Skeletal muscle tissue (tissue), 4 donors: ENCODE measurements around the gene CLEC4C. TPM values are rescaled to one million over a fixed set of nuclear protein-coding genes. Genes with fewer than 3 reads are reported as not detected.
"Not testable (repeated sequence)": the region's sequence is repeated elsewhere in the genome, so short reads cannot be mapped to it uniquely, and the experiment has no call there.

Experiments
- H3K27ac ChIP-seq: one replicate; pipeline ENCODE4 v1.7.0; 2013; ENCODE audit warnings: mild to moderate bottlenecking, low read depth, low read length, inconsistent platforms
- H3K27me3 ChIP-seq, 3 donors: one replicate each; pipeline ENCODE4 v1.7.0; 2013; ENCODE audit warnings: low read length in 3 of 3; ENCODE audit not compliant: control insufficient read depth in 3 of 3, insufficient read depth in 3 of 3
- H3K36me3 ChIP-seq, 3 donors: one replicate each; pipeline ENCODE4 v1.7.0; 2013; ENCODE audit warnings: low read length in 3 of 3; ENCODE audit not compliant: control insufficient read depth in 3 of 3, insufficient read depth in 3 of 3
- H3K4me1 ChIP-seq, 3 donors: one replicate each; pipeline ENCODE4 v1.7.0; 2013; ENCODE audit warnings: low read length in 3 of 3, mild to moderate bottlenecking in 3 of 3; ENCODE audit not compliant: control insufficient read depth in 3 of 3, insufficient read depth in 3 of 3
- H3K4me3 ChIP-seq, 3 donors: one replicate each; pipeline ENCODE4 v1.7.0; 2013; ENCODE audit warnings: low read length in 3 of 3
- H3K9ac ChIP-seq, 3 donors: one replicate each; pipeline ENCODE4 v1.7.0; 2013; ENCODE audit warnings: low read length in 3 of 3, mild to moderate bottlenecking in 3 of 3, moderate library complexity in 2 of 3, low read depth in 1 of 3
- H3K9me3 ChIP-seq, 3 donors: one replicate each; pipeline ENCODE4 v1.7.0; 2013; ENCODE audit warnings: low read length in 3 of 3; ENCODE audit not compliant: control insufficient read depth in 3 of 3
- total RNA-seq: library from RNA; depleted of rRNA; stranded (reverse); fragments of >200 nt; gene quantifications from one replicate; pipeline ENCODE4 v1.2.3, GENCODE V29; 2014
- donor health status: Osteomylitis.

CLEC4C gene
- total RNA-seq, 1 donor from 2014 or later = not detected

- Histone ChIP-seq H3K9ac (no peak overlapping the region), H3K9me3 (no peaks in the 10 kb centered on the region), H3K27ac (no peak overlapping the region), H3K4me1 (no peaks in the 10 kb centered on the region), H3K27me3 (no peaks in the 10 kb centered on the region), H3K4me3 (no peak overlapping the region), H3K36me3 (no peaks in the 10 kb centered on the region)
These were observed 11.6 kb upstream of the CLEC4C start for GRCh38 chr12:7758766-7759140.

GRCh38 chr12:7756993-7757392, 9.8 kb upstream of the CLEC4C start:
- no peaks in the 10 kb centered on the region for H3K4me1 ChIP-seq
- H3K9ac ChIP-seq = no peak overlapping the region
- H3K36me3 ChIP-seq = no peaks in the 10 kb centered on the region

GRCh38 chr12:7755668-7756067, 8.5 kb upstream of the CLEC4C start:
- H3K36me3 ChIP-seq, H3K4me3 ChIP-seq, H3K27ac ChIP-seq, H3K4me1 ChIP-seq, H3K9ac ChIP-seq, H3K9me3 ChIP-seq, H3K27me3 ChIP-seq: not testable (repeated sequence)

More at GRCh38 chr12:7756993-7757392, 9.8 kb upstream of the CLEC4C start:
- H3K27me3 ChIP-seq = no peaks in the 10 kb centered on the region
- no peak overlapping the region for H3K4me3 ChIP-seq
- H3K27ac ChIP-seq = no peak overlapping the region
- no peaks in the 10 kb centered on the region for H3K9me3 ChIP-seq

GRCh38 chr12:7751941-7752922, 5.1 kb upstream of the CLEC4C start:
- not testable (repeated sequence) for H3K27me3 ChIP-seq, H3K9me3 ChIP-seq, H3K4me1 ChIP-seq, H3K9ac ChIP-seq, H3K4me3 ChIP-seq, H3K36me3 ChIP-seq, H3K27ac ChIP-seq

- no peaks in the 10 kb centered on the region for H3K36me3 ChIP-seq
- no peaks in the 10 kb centered on the region for H3K9me3 ChIP-seq
- H3K4me1 ChIP-seq = no peaks in the 10 kb centered on the region
- no peak overlapping the region for H3K9ac ChIP-seq
- no peak overlapping the region for H3K4me3 ChIP-seq
- no peak overlapping the region for H3K27ac ChIP-seq
- H3K27me3 ChIP-seq = no peaks in the 10 kb centered on the region
These were observed 4.2 kb upstream of the CLEC4C start for GRCh38 chr12:7751394-7751793.

- no peak overlapping the region for H3K9ac ChIP-seq
These were observed 3.2 kb upstream of the CLEC4C start for GRCh38 chr12:7750350-7750749.

GRCh38 chr12:7749442-7749841, 2.3 kb upstream of the CLEC4C start:
- no peak overlapping the region for H3K4me3 ChIP-seq
- no peaks in the 10 kb centered on the region for H3K9me3 ChIP-seq
- no peak overlapping the region for H3K27ac ChIP-seq
- no peaks in the 10 kb centered on the region for H3K4me1 ChIP-seq
- no peak overlapping the region for H3K9ac ChIP-seq
- H3K27me3 ChIP-seq = no peaks in the 10 kb centered on the region
- no peaks in the 10 kb centered on the region for H3K36me3 ChIP-seq

More at GRCh38 chr12:7750350-7750749, 3.2 kb upstream of the CLEC4C start:
- H3K9me3 ChIP-seq = no peaks in the 10 kb centered on the region
- H3K27me3 ChIP-seq = no peaks in the 10 kb centered on the region
- H3K4me1 ChIP-seq = no peaks in the 10 kb centered on the region
- no peaks in the 10 kb centered on the region for H3K36me3 ChIP-seq
- H3K27ac ChIP-seq = no peak overlapping the region
- H3K4me3 ChIP-seq = no peak overlapping the region

- Histone ChIP-seq H3K9ac (no peak overlapping the region), H3K27ac (no peak overlapping the region), H3K4me3 (no peak overlapping the region), H3K9me3 (peaks cover 0 to 1% (median 0%) of the 10 kb centered on the region in 3 donors), H3K36me3 (no peaks in the 10 kb centered on the region), H3K4me1 (no peaks in the 10 kb centered on the region), H3K27me3 (no peaks in the 10 kb centered on the region)
These were observed 1.7 kb upstream of the CLEC4C start for GRCh38 chr12:7748852-7749251.

GRCh38 chr12:7732993-7733392, 14.2 kb downstream of the CLEC4C start:
- no peaks in the 10 kb centered on the region for H3K36me3 ChIP-seq
- no peak overlapping the region for H3K4me3 ChIP-seq
- H3K4me1 ChIP-seq = no peaks in the 10 kb centered on the region
- no peak overlapping the region for H3K27ac ChIP-seq
- no peak overlapping the region for H3K9ac ChIP-seq
- H3K9me3 ChIP-seq = peaks cover 0 to 2% (median 0%) of the 10 kb centered on the region in 3 donors
- no peaks in the 10 kb centered on the region for H3K27me3 ChIP-seq

- H3K4me3 ChIP-seq = no peak overlapping the region
- H3K27me3 ChIP-seq = no peaks in the 10 kb centered on the region
- peaks cover 0 to 2% (median 0%) of the 10 kb centered on the region in 3 donors for H3K9me3 ChIP-seq
- no peaks in the 10 kb centered on the region for H3K36me3 ChIP-seq
- no peak overlapping the region for H3K9ac ChIP-seq
- no peaks in the 10 kb centered on the region for H3K4me1 ChIP-seq
- H3K27ac ChIP-seq = no peak overlapping the region
These were observed 15.7 kb downstream of the CLEC4C start for GRCh38 chr12:7731486-7731885.
